ENCODE results near the gene GPR158. TPM values are rescaled to one million over a fixed set of nuclear protein-coding genes. Genes with fewer than 3 reads are reported as not detected.

Gene GPR158
- total and polyA plus RNA-seq, 2 experiments from 2014 or later = not detected

- H3F3A ChIP-seq (ENCODE audit: insufficient read depth) = no peaks in the 10 kb centered on the region
- H3K4me1 ChIP-seq (ENCODE audit: insufficient read depth) = no peaks in the 10 kb centered on the region
- DNase-seq = no peak
- no peaks in the 10 kb centered on the region for H3K27me3 ChIP-seq (replicated peaks; ENCODE audit: insufficient read depth)
- H3K4me3 ChIP-seq = no peak overlapping the region
- no peaks in the 10 kb centered on the region for H4K20me1 ChIP-seq (ENCODE audit: insufficient read depth)
- H3K36me3 ChIP-seq (ENCODE audit: low read depth) = no peaks in the 10 kb centered on the region
- WGBS, 2 experiments (ENCODE audit: low coverage in 1 of 2, low lambda C conversion rate in 2 of 2, missing lambda C conversion rate in 2 of 2) = 7 to 16% methylated on average over 2 of the region's 2 CpGs
- TF ChIP-seq EZH2phosphoT487 (IDR thresholded peaks at IDR 0.05; ENCODE audit: insufficient read depth, low read depth) (no peak), EZH2 (IDR thresholded peaks at IDR 0.05; ENCODE audit: insufficient read depth, poor library complexity, severe bottlenecking) (no peak)
- no peak overlapping the region for H3K4me2 ChIP-seq (ENCODE audit: unreplicated experiment)
- H3K79me2 ChIP-seq (ENCODE audit: insufficient read depth) = no peaks in the 10 kb centered on the region
- no peaks in the 10 kb centered on the region for H3K9me2 ChIP-seq (ENCODE audit: insufficient read depth)
- in situ Hi-C loops (cut with MboI) = no loop called here
- H3K27ac ChIP-seq = no peak overlapping the region
- no peak overlapping the region for H2AFZ ChIP-seq
- H3K9ac ChIP-seq = no peak overlapping the region
- no peaks in the 10 kb centered on the region for H3K9me3 ChIP-seq (ENCODE audit: low read depth)
Observed at GRCh38 chr10:25231751-25232150, 57.0 kb downstream of the GPR158 start.

GRCh38 chr10:25232204-25232603, 57.4 kb downstream of the GPR158 start:
- no peak for DNase-seq
- Histone ChIP-seq H3K9me2 (ENCODE audit: insufficient read depth) (no peaks in the 10 kb centered on the region), H3K4me3 (no peak overlapping the region), H3K9me3 (ENCODE audit: low read depth) (no peaks in the 10 kb centered on the region), H3K9ac (no peak overlapping the region), H3K79me2 (ENCODE audit: insufficient read depth) (no peaks in the 10 kb centered on the region), H3K27me3 (replicated peaks; ENCODE audit: insufficient read depth) (no peaks in the 10 kb centered on the region), H3K4me1 (ENCODE audit: insufficient read depth) (no peaks in the 10 kb centered on the region), H3K27ac (no peak overlapping the region), H3K4me2 (ENCODE audit: unreplicated experiment) (no peak overlapping the region), H3K36me3 (ENCODE audit: low read depth) (no peaks in the 10 kb centered on the region), H2AFZ (no peak overlapping the region), H4K20me1 (ENCODE audit: insufficient read depth) (no peaks in the 10 kb centered on the region), H3F3A (ENCODE audit: insufficient read depth) (no peaks in the 10 kb centered on the region)
- in situ Hi-C loops (cut with MboI) = no loop called here
- no peak for TF ChIP-seq EZH2phosphoT487 (IDR thresholded peaks at IDR 0.05; ENCODE audit: insufficient read depth, low read depth)
- no peak for TF ChIP-seq EZH2 (IDR thresholded peaks at IDR 0.05; ENCODE audit: insufficient read depth, poor library complexity, severe bottlenecking)
- 13 to 16% methylated on average over 2 of the region's 2 CpGs for WGBS, 2 experiments (ENCODE audit: low coverage in 1 of 2, low lambda C conversion rate in 2 of 2, missing lambda C conversion rate in 2 of 2)

GRCh38 chr10:25245165-25245564, 70.4 kb downstream of the GPR158 start:
- H3K27me3 ChIP-seq (replicated peaks; ENCODE audit: insufficient read depth) = no peaks in the 10 kb centered on the region
- H3K4me1 ChIP-seq (ENCODE audit: insufficient read depth) = no peaks in the 10 kb centered on the region
- H3K9ac ChIP-seq = no peak overlapping the region
- H3K4me2 ChIP-seq (ENCODE audit: unreplicated experiment) = no peak overlapping the region
- TF ChIP-seq EZH2 (IDR thresholded peaks at IDR 0.05; ENCODE audit: insufficient read depth, poor library complexity, severe bottlenecking) (no peak), EZH2phosphoT487 (IDR thresholded peaks at IDR 0.05; ENCODE audit: insufficient read depth, low read depth) (no peak)
- no peaks in the 10 kb centered on the region for H3K9me2 ChIP-seq (ENCODE audit: insufficient read depth)
- no peaks in the 10 kb centered on the region for H3F3A ChIP-seq (ENCODE audit: insufficient read depth)
- no peaks in the 10 kb centered on the region for H3K9me3 ChIP-seq (ENCODE audit: low read depth)
- H4K20me1 ChIP-seq (ENCODE audit: insufficient read depth) = no peaks in the 10 kb centered on the region
- no peak overlapping the region for H2AFZ ChIP-seq
- in situ Hi-C loops (cut with MboI) = no loop called here
- no peaks in the 10 kb centered on the region for H3K79me2 ChIP-seq (ENCODE audit: insufficient read depth)
- no peaks in the 10 kb centered on the region for H3K36me3 ChIP-seq (ENCODE audit: low read depth)
- 0 to 6% methylated on average over 1 of the region's 1 CpG for WGBS, 2 experiments (ENCODE audit: low coverage in 1 of 2, low lambda C conversion rate in 2 of 2, missing lambda C conversion rate in 2 of 2)
- no peak overlapping the region for H3K4me3 ChIP-seq
- no peak overlapping the region for H3K27ac ChIP-seq
- no peak for DNase-seq

GRCh38 chr10:25257646-25258045, 82.8 kb downstream of the GPR158 start:
- Histone ChIP-seq H3K27me3 (replicated peaks; ENCODE audit: insufficient read depth) (no peaks in the 10 kb centered on the region), H3K27ac (no peak overlapping the region), H3K9ac (no peak overlapping the region), H3K36me3 (ENCODE audit: low read depth) (no peaks in the 10 kb centered on the region), H3K4me1 (ENCODE audit: insufficient read depth) (no peaks in the 10 kb centered on the region), H2AFZ (no peak overlapping the region), H3K9me3 (ENCODE audit: low read depth) (no peaks in the 10 kb centered on the region), H3F3A (ENCODE audit: insufficient read depth) (no peaks in the 10 kb centered on the region), H4K20me1 (ENCODE audit: insufficient read depth) (no peaks in the 10 kb centered on the region), H3K4me2 (ENCODE audit: unreplicated experiment) (no peak overlapping the region), H3K4me3 (no peak overlapping the region), H3K79me2 (ENCODE audit: insufficient read depth) (no peaks in the 10 kb centered on the region), H3K9me2 (ENCODE audit: insufficient read depth) (no peaks in the 10 kb centered on the region)
- no peak for DNase-seq
- TF ChIP-seq EZH2phosphoT487 (IDR thresholded peaks at IDR 0.05; ENCODE audit: insufficient read depth, low read depth) (no peak), EZH2 (IDR thresholded peaks at IDR 0.05; ENCODE audit: insufficient read depth, poor library complexity, severe bottlenecking) (no peak)
- WGBS, 2 experiments (ENCODE audit: low coverage in 1 of 2, low lambda C conversion rate in 2 of 2, missing lambda C conversion rate in 2 of 2) = 44 to 48% methylated on average over 5 of the region's 5 CpGs
- in situ Hi-C loops (cut with MboI) = no loop called here

- no peak for TF ChIP-seq EZH2phosphoT487 (IDR thresholded peaks at IDR 0.05; ENCODE audit: insufficient read depth, low read depth)
- TF ChIP-seq EZH2 (IDR thresholded peaks at IDR 0.05; ENCODE audit: insufficient read depth, poor library complexity, severe bottlenecking) = no peak
- in situ Hi-C loops (cut with MboI) = no loop called here
Observed at GRCh38 chr10:25261110-25261509, 86.3 kb downstream of the GPR158 start.

More at GRCh38 chr10:25261110-25261509, 86.3 kb downstream of the GPR158 start:
- Histone ChIP-seq H3K4me1 (ENCODE audit: insufficient read depth) (no peaks in the 10 kb centered on the region), H3K9ac (no peak overlapping the region), H3K27ac (no peak overlapping the region), H2AFZ (no peak overlapping the region), H3K9me3 (ENCODE audit: low read depth) (no peaks in the 10 kb centered on the region), H3F3A (ENCODE audit: insufficient read depth) (no peaks in the 10 kb centered on the region), H3K4me3 (no peak overlapping the region), H3K4me2 (ENCODE audit: unreplicated experiment) (no peak overlapping the region), H3K27me3 (replicated peaks; ENCODE audit: insufficient read depth) (no peaks in the 10 kb centered on the region), H3K79me2 (ENCODE audit: insufficient read depth) (no peaks in the 10 kb centered on the region), H3K36me3 (ENCODE audit: low read depth) (no peaks in the 10 kb centered on the region), H3K9me2 (ENCODE audit: insufficient read depth) (no peaks in the 10 kb centered on the region), H4K20me1 (ENCODE audit: insufficient read depth) (no peaks in the 10 kb centered on the region)
- no peak for DNase-seq
- WGBS, 2 experiments (ENCODE audit: low coverage in 1 of 2, low lambda C conversion rate in 2 of 2, missing lambda C conversion rate in 2 of 2) = 0% methylated on average over 2 of the region's 2 CpGs

Measured in GM23248 (cell line).